PC-3 (cell line): ENCODE data around the gene SLC25A31. TPM values are rescaled to one million over a fixed set of nuclear protein-coding genes. Genes with fewer than 3 reads are reported as not detected.

Experiments
- ATAC-seq: fragments of 200-7000 bp; cut with Tn5 transposase; 2 replicates; pipeline ENCODE4 v1.9.1; 2020; ENCODE audit warnings: mild to moderate bottlenecking, moderate library complexity
- Bru-seq: library from RNA; stranded (reverse); fragments of 400-500 nt; gene quantifications from one replicate; lab custom pipeline; 2021; lab: Mats Ljungman, UMichigan
- BruChase-seq, 2 experiments: library from RNA; stranded (reverse); fragments of 400-500 nt; gene quantifications; one replicate each; lab custom pipeline; 2021; lab: Mats Ljungman, UMichigan
- BruUV-seq: library from RNA; stranded (reverse); fragments of 400-500 nt; replicated peaks from 2 replicates; lab custom pipeline; 2021; lab: Mats Ljungman, UMichigan
- CTCF ChIA-PET: fragments of 300-600 bp; sonication (Branson Sonifier 250); formaldehyde crosslinking; loops from one replicate; lab custom pipeline; 2022; ENCODE audit warnings: antibody characterized with exemption; lab: Charles Lee
- POLR2A ChIA-PET: fragments of 300-600 bp; sonication (Branson Sonifier 250); formaldehyde crosslinking; loops from one replicate; lab custom pipeline; 2022; ENCODE audit warnings: antibody characterized with exemption; ENCODE audit not compliant: unreplicated experiment; lab: Charles Lee
- DNase-seq: peaks from one replicate; pipeline ENCODE4 v3.0.0-alpha.2; 2015
- H2AFZ ChIP-seq: fragments of 300-600 bp; sonication (generic); 2 replicates; pipeline ENCODE4 v1.6.0; 2016; ENCODE audit warnings: antibody characterized with exemption, low read length
- H3F3A ChIP-seq: fragments of 300-600 bp; sonication (generic); one replicate; pipeline ENCODE4 v1.6.0; 2017; ENCODE audit warnings: antibody characterized with exemption, low read length, control low read depth, mild to moderate bottlenecking; ENCODE audit not compliant: unreplicated experiment
- H3K27ac ChIP-seq: fragments of 300-600 bp; sonication (generic); 2 replicates; pipeline ENCODE4 v1.5.1; 2016; ENCODE audit warnings: mild to moderate bottlenecking, low read length
- H3K27me3 ChIP-seq: fragments of 300-600 bp; sonication (generic); 2 replicates; pipeline ENCODE4 v1.6.1; 2016; ENCODE audit warnings: low read length, mixed read lengths
- H3K36me3 ChIP-seq: fragments of 300-600 bp; sonication (generic); 2 replicates; pipeline ENCODE4 v1.6.1; 2016; ENCODE audit warnings: low read depth, mixed run types, low read length, mixed read lengths
- H3K4me1 ChIP-seq: fragments of 300-600 bp; sonication (generic); 2 replicates; pipeline ENCODE4 v1.5.1; 2016; ENCODE audit warnings: low read length; ENCODE audit not compliant: insufficient read depth
- H3K4me2 ChIP-seq: fragments of 300-600 bp; sonication (generic); 2 replicates; pipeline ENCODE4 v1.6.0; 2016; ENCODE audit warnings: low read length
- H3K4me3 ChIP-seq: fragments of 300-600 bp; sonication (generic); 2 replicates; pipeline ENCODE4 v1.5.1; 2016; ENCODE audit warnings: mild to moderate bottlenecking, low read length, mixed read lengths
- H3K79me2 ChIP-seq: fragments of 300-600 bp; sonication (generic); 2 replicates; pipeline ENCODE4 v1.6.1; 2017; ENCODE audit warnings: low read length, mixed read lengths
- H3K9ac ChIP-seq: fragments of 300-600 bp; sonication (generic); 2 replicates; pipeline ENCODE4 v1.6.0; 2016; ENCODE audit warnings: mild to moderate bottlenecking, low read length
- H3K9me2 ChIP-seq: fragments of 300-600 bp; sonication (generic); replicated peaks from 2 replicates; pipeline ENCODE4 v1.6.1; 2016; ENCODE audit warnings: mixed run types, low read length, mixed read lengths
- H3K9me3 ChIP-seq: fragments of 300-600 bp; sonication (generic); 2 replicates; pipeline ENCODE4 v1.6.1; 2016; ENCODE audit warnings: low read length, mixed read lengths
- H4K20me1 ChIP-seq: fragments of 300-600 bp; sonication (generic); 2 replicates; pipeline ENCODE4 v1.6.1; 2016; ENCODE audit warnings: low read length, mixed read lengths
- EZH2 ChIP-seq: fragments of 300-600 bp; sonication (generic); IDR thresholded peaks from one replicate; pipeline ENCODE4 v1.6.1; 2017; ENCODE audit warnings: antibody characterized with exemption, mild to moderate bottlenecking, low read length; ENCODE audit not compliant: unreplicated experiment
- EZH2phosphoT487 ChIP-seq: fragments of 300-600 bp; sonication (generic); IDR thresholded peaks from 2 replicates; pipeline ENCODE4 v1.6.1; 2018; ENCODE audit warnings: mild to moderate bottlenecking, antibody characterized with exemption, low read length, borderline replicate concordance
- intact Hi-C: fragments of 100-400 bp; cut with micrococcal nuclease; formaldehyde crosslinking; loops from 2 replicates; pipeline ENCODE4 v1.9.0; 2023
- long read RNA-seq: library from polyadenylated mRNA; unstranded; transcript quantifications from one replicate; pipeline ENCODE4 v2.0.0, GENCODE V29; 2021; ENCODE audit not compliant: unreplicated experiment
- total RNA-seq: library from RNA; depleted of rRNA; stranded (reverse); fragments of >200 nt; gene quantifications from 2 replicates; pipeline ENCODE4 v1.2.3, GENCODE V29; 2014; rRNA removed
- TF ChIP-seq, protein P1 (sequence below): fragments of 300-600 bp; sonication (generic); conservative IDR thresholded peaks from 2 replicates; pipeline ENCODE4 v1.5.1; 2017; ENCODE audit warnings: antibody characterized with exemption, low read depth, mild to moderate bottlenecking, low read length

SLC25A31 gene
- total RNA-seq (not detected in 2 replicates), Bru-seq, nascent RNA (percentile 11 among the genes with signal in this experiment), BruChase-seq, experiment 1, labeled RNA remaining after a 6-hour chase (percentile 20 among the genes with signal in this experiment), BruChase-seq, experiment 2, labeled RNA remaining after a 2-hour chase (percentile 26 among the genes with signal in this experiment)
- long read RNA-seq = 0 reads

DNA sequence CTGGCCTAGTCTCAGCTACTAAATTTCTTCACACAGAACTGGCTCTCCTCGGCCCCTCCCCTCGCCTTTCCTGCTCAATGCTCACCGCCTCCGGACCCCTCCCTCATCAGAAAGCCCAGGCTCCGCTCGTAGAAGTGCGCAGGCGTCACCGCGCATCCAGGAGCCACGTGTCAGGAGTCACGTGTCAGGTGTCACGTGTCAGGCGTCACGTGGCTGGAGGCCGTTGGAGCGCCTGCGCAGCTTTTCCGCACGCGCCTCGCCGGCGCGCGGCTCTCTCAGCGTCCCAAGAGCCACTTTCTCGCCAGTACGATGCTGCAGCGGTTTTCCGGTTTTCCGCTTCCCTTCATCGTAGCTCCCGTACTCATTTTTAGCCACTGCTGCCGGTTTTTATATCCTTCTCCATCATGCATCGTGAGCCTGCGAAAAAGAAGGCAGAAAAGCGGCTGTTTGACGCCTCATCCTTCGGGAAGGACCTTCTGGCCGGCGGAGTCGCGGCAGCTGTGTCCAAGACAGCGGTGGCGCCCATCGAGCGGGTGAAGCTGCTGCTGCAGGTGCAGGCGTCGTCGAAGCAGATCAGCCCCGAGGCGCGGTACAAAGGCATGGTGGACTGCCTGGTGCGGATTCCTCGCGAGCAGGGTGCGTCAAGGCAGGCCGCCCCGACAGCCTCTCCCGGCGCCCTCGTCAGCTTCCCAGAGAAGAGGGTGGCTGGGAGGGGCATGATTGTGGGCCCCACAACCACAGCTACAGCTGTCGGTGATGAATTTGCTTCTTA lies at the start of gene SLC25A31:
Gene SLC25A31, plus strand, starts transcription at position 259 of the 772 bp plus-strand sequence. Its CDS starts 146 bp downstream, at position 405.
- Histone ChIP-seq H3K9me3 (no peaks in the 10 kb centered on the region), H3K4me2 (no peak within 1 kb of the TSS), H3F3A (no peaks in the 10 kb centered on the region), H3K27me3 (no peaks in the 10 kb centered on the region), H3K9ac (no peak within 1 kb of the TSS), H3K79me2 (no peaks in the 10 kb centered on the region), H3K36me3 (no peaks in the 10 kb centered on the region), H3K4me3 (no peak within 1 kb of the TSS), H2AFZ (no peak within 1 kb of the TSS), H3K9me2 (no peaks in the 10 kb centered on the region), H4K20me1 (no peaks in the 10 kb centered on the region), H3K4me1 (no peaks in the 10 kb centered on the region), H3K27ac (no peak within 1 kb of the TSS)
- ChIA-PET POLR2A (no interaction called here), CTCF (no interaction called here)
- BruUV-seq = no TSS peak
- no peak for DNase-seq
- intact Hi-C loops = no loop called here
- TF ChIP-seq EZH2phosphoT487 (no peak), EZH2 (no peak)
- TF ChIP-seq, protein P1, sequence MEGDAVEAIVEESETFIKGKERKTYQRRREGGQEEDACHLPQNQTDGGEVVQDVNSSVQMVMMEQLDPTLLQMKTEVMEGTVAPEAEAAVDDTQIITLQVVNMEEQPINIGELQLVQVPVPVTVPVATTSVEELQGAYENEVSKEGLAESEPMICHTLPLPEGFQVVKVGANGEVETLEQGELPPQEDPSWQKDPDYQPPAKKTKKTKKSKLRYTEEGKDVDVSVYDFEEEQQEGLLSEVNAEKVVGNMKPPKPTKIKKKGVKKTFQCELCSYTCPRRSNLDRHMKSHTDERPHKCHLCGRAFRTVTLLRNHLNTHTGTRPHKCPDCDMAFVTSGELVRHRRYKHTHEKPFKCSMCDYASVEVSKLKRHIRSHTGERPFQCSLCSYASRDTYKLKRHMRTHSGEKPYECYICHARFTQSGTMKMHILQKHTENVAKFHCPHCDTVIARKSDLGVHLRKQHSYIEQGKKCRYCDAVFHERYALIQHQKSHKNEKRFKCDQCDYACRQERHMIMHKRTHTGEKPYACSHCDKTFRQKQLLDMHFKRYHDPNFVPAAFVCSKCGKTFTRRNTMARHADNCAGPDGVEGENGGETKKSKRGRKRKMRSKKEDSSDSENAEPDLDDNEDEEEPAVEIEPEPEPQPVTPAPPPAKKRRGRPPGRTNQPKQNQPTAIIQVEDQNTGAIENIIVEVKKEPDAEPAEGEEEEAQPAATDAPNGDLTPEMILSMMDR = no peak
- ATAC-seq = no peak

DNA sequence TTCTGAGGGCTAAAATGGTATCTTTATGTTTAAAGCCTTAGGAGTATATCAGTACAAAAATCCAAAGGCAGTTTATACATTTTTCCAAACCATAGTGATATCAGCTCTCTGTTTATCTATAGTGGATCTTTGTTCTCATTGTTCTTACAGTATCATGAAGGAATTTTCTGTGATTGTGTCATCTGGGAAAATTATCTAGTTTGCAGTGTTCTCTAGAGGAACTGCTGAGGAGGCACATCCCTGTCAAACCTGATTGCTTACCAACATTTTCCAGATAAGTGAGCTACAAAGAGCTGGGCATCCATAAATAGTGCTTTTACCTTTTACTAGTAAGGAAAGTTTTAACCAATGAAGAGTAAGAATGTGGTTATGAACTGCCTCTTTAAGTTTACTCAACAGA lies 44.9 kb upstream of the SLC25A31 start:
- ATAC-seq (no peak), DNase-seq (peak; percentile 54)
- BruUV-seq = no TSS peak
- Histone ChIP-seq H4K20me1 (no peaks in the 10 kb centered on the region), H3K36me3 (no peaks in the 10 kb centered on the region; the same call in 1 of the 2 replicates), H3K9ac (no peak overlapping the region), H3K4me1 (peaks cover 25% of the 10 kb centered on the region), H3F3A (no peaks in the 10 kb centered on the region), H3K79me2 (no peaks in the 10 kb centered on the region), H3K4me3 (no peak overlapping the region), H3K27ac (no peak overlapping the region), H2AFZ (no peak overlapping the region), H3K27me3 (no peaks in the 10 kb centered on the region), H3K4me2 (no peak overlapping the region), H3K9me3 (no peaks in the 10 kb centered on the region), H3K9me2 (no peaks in the 10 kb centered on the region)
- POLR2A ChIA-PET = no interaction called here
- TF ChIP-seq, protein P1 = no peak
- no peak for TF ChIP-seq EZH2phosphoT487
- no peak for TF ChIP-seq EZH2
- intact Hi-C loops = no loop called here
- CTCF ChIA-PET = no interaction called here
